Measurements from ENCODE around the gene NDUFB2.
"Not testable (repeated sequence)": the region's sequence is repeated elsewhere in the genome, so short reads cannot be mapped to it uniquely, and the experiment has no call there.

The NDUFB2 gene

DNA sequence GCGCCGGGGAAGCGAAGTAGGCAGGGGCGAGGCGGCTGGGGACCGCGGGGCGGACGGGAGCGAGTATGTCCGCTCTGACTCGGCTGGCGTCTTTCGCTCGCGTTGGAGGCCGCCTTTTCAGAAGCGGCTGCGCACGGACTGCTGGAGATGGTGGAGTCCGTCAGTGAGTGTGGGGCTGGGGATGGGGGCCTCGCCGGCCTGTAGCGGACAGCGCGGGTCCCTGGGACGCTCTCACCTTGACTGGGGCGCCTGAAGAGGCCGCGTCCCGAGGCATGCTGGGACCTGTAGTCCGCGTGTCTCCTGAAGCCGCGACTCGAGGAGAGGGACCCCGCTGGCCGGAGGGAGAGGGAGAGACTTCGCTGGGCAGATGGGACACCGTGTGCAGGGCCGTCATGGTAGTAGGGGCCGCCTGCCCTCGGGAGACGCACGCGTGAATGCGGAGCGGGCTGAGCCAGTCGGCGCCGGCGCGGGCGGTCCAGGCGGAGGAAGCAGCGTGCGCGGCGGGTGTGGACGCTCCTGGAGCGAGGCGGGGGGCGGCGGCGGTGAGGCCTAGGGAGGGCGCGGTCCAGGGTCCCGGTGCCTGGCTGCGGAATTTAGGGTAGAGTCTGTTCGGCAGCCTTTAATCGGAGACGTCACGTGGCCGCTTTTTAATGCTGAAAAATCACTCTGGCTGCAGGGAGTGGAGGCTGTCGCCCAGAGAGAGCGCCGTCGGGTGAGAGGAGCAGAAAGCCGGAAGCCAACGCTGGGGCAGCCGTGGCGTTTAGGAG, at the start of gene NDUFB2:
TSS of gene NDUFB2 (plus strand) at position 29 of the 767 bp plus-strand sequence. CDS start at position 66, 37 bp downstream.
- DNase-seq: no peak

GRCh38 chr7:140646931-140647647, 49.4 kb upstream of the NDUFB2 start:
- no peak for DNase-seq

GRCh38 chr7:140649556-140650205, 46.8 kb upstream of the NDUFB2 start:
- DNase-seq: no peak

DNA sequence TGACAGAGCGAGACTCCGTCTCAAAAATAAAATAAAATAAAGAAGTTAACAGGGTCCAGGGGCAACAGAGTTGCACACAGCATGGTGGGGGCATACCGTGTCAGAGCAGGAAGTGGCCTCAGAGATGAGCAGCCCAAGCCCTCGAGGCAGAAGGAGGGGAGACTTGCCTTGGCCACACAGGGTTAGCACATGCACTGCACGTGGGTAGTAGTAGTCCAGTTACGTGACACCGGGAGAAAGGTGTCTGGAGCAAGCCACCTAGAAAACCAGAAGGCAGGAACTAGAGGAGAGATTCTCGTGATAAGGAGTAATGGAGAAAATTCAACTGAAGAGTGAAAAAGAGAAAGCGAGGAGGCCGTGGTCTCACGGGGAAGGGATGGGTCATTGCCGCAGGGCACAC, 46.1 kb upstream of the NDUFB2 start:
- DNase-seq: no peak

GRCh38 chr7:140653319-140654108, 43.0 kb upstream of the NDUFB2 start:
- DNase-seq: peak; percentile 70

DNA sequence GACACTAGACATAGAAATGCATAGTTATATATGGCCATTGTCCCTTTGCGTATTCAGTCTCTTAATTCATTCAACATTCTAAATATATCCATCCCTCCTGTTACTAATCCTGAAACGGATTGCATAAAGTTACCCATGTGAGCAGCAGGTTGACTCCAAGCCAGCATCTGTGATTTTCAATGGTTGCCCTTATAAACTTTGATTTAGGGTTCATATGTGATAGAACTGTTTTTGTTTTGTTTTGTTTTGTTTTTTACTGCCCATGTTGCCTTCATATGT, 42.5 kb upstream of the NDUFB2 start:
- no peak for DNase-seq

DNA sequence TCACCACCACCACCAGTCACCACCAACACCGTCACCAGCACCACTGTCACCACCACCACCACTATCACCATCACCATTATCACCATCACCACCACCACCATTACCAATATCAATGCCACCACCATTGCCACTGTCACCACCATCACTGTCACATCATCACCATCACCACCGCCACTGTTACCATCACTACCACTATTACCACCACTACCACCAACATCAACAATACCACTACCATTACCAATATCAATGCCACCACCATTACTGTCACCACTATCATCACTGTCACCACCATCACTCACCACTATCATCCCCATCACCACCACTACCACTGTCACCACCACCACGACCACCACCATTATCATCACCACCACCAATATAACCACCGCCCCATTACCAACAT, 41.8 kb upstream of the NDUFB2 start:
- DNase-seq: no peak

- DNase-seq: no peak
These were observed 40.7 kb upstream of the NDUFB2 start for GRCh38 chr7:140655511-140656408.

DNA sequence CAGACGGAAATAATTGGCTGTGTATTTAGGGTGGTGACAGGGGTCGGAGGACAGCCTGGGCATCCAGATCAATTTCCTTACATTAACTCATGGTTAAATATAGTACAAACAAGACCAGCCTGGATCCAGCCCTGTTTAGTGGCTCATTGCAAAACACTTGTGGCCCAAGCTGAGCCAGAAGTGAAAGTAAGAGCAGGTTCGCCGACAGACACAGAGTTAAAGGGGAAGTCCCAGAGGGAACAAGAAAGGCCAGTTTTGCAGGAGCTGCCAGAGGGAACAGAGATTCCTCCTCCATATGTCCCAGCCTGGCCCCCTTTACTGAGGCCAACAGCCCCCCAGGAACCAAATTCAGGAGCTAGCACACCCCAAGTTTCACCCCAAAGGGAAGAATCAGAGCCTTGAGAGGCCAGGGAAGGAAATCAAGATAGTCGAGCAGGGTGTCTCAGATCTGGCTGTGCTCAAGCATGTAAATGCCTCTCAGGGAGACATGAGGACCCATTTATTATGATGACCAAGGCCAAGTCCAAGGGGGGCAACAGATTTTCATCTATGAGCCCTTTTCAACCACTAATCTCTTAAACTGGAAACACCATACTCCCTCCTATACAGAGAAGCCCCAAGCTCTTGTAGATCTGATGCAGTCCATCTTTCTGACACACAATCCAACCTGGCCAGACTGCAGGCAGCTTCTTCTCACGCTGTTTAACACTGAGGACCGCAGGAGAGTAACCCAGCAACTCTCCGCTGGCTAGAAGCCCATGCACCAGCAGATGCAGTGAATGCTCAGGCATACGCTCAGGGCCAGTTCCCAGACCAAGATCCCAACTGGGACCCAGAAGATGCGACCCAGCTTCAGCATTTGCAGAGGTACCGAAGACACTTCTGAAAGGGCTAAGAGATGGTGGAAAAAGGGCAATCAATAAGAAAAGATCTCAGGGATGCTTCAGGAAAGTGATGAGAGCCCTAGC, 39.7 kb upstream of the NDUFB2 start:
- DNase-seq: no peak

DNA sequence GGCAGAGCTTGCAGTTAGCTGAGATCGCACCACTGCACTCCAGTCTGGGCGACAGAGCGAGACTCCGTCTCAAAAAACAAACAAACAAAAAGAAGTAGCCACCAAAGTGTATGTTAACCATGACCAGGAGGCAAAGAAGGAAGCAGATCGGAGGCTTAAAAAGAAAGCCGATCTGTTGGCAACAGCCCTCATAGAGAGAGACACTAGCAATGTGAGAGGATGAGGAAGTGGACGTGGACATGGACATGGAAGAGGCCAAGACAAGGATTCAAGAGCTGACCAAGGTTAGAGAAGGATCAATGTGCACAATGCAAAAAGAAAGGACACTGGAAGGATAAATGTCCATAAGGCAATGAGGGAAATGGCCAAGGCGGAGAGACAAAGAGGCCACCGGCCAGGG, 38.6 kb upstream of the NDUFB2 start:
- no peak for DNase-seq

GRCh38 chr7:140659856-140660255, 36.7 kb upstream of the NDUFB2 start:
- no peak for DNase-seq

GRCh38 chr7:140661124-140661523, 35.4 kb upstream of the NDUFB2 start:
- no peak for DNase-seq

DNA sequence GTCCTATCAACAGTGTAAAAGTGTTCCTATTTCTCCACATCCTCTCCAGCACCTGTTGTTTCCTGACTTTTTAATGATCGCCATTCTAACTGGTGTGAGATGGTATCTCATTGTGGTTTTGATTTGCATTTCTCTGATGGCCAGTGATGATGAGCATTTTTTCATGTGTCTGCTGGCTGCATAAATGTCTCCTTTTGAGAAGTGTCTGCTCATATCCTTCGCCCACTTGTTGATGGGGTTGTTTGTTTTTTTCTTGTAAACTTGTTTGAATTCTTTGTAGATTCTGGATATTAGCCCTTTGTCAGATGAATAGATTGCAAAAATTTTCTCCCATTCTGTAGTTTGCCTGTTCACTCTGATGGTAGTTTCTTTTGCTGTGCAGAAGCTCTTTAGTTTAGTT, 33.6 kb upstream of the NDUFB2 start:
- DNase-seq: not testable (repeated sequence)

DNA sequence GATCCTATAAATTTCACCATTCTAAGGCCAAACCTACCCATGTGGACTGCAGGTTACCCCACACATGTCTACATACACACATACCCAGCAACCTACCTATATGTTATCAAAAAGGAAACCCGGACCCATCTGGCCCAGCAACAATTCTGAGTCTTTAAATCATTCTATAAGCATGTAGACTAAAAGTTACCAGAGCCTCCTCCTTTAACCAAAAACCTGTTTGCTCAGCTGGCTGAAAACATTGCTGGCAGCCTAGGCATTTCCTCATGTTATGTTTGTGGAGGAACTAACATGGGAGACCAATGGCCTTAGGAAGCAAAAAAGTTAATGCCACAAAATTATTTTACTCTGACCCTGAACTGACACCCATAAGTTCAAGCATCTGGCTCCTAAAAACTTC, 29.0 kb upstream of the NDUFB2 start:
- no peak for DNase-seq

GRCh38 chr7:140668641-140669040, 27.9 kb upstream of the NDUFB2 start:
- no peak for DNase-seq

DNA sequence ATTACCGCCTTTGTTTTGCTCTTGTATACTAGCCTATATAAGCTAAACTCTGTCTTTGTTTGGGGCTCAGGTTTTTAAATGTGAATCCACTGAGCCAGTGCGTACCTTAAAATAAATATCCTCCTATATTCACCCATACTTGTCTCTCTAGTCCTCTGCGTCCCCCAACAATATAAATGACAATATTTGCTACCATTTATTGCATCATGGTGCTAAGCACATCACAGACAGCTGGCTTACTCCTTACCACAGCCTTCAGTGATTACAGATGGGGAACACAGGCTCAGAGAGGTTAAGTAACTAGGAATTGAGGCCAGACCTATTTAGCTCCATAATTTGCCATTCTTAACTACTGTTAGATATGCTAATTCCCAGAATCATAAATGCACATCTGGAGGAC, 27.2 kb upstream of the NDUFB2 start:
- no peak for DNase-seq

DNA sequence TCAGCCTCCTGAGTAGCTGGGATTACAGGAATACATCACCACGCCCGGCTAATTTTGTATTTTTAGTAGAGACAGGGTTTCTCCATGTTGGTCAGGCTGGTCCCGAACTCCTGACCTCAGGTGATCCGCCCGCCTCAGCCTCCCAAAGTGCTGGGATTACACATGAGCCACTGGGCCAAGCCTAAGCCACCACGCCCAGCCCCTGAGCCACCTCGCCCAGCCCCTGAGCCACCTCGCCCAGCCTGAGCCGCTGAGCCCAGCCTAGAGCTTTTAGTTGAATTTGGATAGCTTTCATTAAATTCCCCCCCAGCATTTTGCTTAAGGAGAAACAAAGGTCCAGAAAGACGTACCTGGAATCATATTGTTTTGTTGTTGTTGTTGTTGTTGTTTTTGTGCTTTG, 26.6 kb upstream of the NDUFB2 start:
- not testable (repeated sequence) for DNase-seq

DNA sequence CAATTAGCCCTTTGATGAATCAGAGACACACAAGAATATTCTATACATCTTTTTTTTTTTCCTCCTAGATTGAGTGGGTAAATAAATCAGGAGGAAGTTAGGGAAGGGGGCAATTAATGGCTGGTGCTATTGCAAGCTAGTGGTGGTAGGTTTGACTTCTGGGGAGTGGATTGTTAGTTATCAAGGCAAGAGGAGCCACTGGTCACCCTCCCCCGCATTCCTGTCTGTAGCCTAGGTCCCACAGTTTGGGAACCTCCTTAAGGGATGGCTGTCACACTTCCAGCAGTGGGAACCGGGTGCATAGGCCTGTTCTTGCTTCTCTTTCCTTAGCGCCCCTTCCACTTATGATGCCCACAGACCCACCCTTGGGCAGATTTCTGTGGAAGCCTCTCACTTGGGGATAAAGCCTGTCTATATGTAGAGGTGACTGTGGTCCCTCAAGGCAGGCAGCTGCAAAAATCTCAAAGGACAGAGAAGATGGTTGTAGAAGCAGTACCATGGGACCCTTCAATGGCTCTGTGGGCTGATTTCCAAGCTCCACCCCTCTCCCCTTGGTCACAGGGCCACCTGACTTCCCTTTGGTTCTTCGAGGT, 26.1 kb upstream of the NDUFB2 start:
- no peak for DNase-seq

GRCh38 chr7:140671966-140672365, 24.5 kb upstream of the NDUFB2 start:
- DNase-seq: no peak

GRCh38 chr7:140672382-140673062, 24.0 kb upstream of the NDUFB2 start, which contains the start of gene ADCK2:
Gene ADCK2 (plus strand): TSS chr7:140672945. CDS start chr7:140673331, 386 bp downstream.
- no peak for DNase-seq

Measured in NCI-H1417 treated with DMSO at 0.1 percent for 48 hours (cell line).